HK-2 (cell line): Measurements from ENCODE around the gene COG7.
"Not testable (repeated sequence)": the region's sequence is repeated elsewhere in the genome, so short reads cannot be mapped to it uniquely, and the experiment has no call there.

Source experiments
- DNase-seq: peaks from one replicate; pipeline ENCODE4 v3.0.0-alpha.2; 2018; ENCODE audit not compliant: unreplicated experiment

COG7 gene

DNA sequence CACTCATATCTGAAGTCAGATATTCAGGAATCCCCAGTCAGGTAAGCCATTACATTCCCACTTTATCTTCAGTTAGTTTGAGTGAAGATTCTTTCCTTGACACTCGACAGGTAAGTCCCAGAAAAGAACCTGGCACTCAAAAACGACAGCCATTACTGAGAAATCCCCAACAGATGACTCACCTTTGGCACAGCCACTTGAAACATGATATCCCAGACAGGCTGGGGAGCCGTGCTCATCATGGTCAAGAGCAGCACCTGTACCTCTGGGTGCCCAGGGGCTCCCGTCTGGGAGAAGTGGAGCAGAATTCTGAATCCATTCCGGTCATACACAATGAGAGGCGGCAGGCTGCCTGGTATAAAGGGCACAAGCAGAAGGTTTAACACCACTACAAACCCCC is 16.8 kb upstream of the COG7 start:
- DNase-seq, result peak; percentile 44

GRCh38 chr16:23466162-23466885 is 13.3 kb upstream of the COG7 start:
- peak; percentile 26 for DNase-seq

DNA sequence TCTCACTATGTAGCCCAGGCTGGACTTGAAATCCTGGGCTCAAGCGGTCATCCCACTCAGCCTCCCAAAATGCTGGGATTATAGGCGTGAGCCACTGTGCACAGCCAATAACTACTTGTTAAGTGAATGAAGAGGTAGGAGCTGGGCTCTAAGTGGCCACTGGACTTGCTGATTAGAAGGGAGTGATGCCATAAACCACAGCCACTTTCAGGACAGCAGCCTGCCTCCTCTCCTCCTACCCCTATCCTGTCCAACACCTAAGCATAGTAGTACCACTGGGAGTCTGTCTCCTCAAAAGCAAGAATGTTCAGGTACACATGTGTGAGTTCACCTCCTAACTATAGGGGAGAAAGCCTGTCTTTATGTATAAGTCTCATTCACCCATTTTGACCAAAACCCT is 12.2 kb upstream of the COG7 start:
- DNase-seq, result no peak

DNA sequence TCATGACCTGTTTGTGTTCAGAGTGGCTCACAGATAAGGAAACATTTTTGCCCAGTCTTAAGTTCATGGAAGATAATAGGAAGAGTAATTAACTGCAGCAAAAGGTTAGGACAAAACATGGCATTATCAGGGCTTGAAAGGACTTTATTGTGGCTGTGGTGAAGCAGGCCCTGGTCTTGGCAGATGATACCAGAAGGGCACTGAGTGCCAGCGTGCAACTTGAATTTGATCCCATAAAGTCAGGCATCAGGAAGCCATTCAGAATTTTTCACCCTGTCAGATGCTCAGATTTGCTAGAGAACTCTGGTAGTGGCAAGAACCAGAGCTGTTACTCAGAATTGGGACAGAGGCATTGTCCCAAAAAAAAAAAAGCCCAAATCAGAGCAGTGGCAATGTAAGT is 11.2 kb upstream of the COG7 start:
- no peak for DNase-seq

- DNase-seq, result not testable (repeated sequence)
Observed at GRCh38 chr16:23462994-23463393, 10.0 kb upstream of the COG7 start.

DNA sequence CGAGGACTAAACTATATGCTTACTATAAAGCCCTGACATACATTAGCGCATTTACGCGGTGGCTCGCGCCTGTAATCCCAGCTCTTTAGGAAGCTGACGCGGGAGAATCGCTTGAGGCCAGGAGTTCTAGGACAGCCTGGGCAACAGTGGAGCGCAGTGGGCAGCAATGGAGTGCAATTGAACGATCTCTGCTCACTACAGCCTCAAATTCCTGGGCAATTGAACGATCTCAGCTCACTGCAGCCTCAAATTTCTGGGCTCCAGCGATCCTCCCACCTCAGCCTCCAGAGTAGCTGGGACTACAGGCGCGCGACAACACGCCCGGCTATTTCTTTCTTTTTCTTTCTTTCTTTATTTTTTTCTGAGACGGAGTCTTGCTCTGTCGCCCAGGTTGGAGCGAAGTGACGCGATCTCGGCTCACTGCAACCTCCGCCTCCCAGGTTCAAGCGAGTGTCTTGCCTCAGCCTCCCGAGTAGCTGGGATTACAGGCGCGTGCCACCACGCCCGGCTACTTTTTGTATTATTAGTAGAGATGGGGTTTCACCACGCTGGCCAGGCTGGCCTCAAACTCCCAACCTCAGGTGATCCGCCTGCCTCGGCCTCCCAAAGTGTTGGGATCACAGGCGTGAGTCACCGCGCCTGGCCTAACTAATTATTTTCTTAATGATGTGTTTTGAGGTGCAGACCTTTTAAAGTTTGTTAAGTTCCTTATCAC is 506 bp upstream of the COG7 start:
- no peak for DNase-seq

DNA sequence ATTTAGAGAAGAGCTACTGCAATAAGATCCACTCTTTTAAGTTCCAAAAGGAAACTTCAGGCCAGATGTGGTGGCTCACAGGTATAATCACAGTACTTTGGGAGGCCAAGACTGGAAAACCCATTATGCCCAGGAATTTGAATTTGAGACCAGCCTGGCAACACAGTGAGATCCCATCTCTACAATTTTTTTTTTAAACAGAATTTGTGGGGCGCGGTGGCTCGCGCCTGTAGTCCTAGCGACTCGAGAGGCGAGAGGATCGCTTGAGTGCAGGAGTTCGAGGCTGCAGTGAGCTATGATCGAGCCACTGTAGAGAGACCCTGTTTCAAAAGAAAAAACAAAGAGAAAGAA is 793 bp downstream of the COG7 start:
- no peak for DNase-seq

GRCh38 chr16:23448392-23448791 is 4.6 kb downstream of the COG7 start:
- DNase-seq, result no peak

DNA sequence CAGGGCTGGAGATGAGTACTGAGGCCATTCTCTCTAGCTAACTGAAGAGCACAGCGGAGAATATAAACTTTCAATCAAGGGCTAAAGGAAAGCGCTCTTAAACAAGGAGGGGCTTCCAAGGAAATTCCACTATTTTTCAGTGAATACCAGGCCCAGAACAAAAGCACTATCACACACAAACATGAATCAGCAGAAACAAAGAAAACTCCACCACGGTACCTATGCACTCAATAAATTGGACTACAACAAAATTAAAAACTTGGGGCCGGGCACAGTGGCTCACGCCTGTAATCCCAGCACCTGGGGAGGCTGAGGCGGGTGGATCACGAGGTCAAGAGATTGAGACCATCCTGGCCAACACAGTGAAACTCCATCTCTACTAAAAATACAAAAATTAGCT is 15.4 kb downstream of the COG7 start:
- not testable (repeated sequence) for DNase-seq

DNA sequence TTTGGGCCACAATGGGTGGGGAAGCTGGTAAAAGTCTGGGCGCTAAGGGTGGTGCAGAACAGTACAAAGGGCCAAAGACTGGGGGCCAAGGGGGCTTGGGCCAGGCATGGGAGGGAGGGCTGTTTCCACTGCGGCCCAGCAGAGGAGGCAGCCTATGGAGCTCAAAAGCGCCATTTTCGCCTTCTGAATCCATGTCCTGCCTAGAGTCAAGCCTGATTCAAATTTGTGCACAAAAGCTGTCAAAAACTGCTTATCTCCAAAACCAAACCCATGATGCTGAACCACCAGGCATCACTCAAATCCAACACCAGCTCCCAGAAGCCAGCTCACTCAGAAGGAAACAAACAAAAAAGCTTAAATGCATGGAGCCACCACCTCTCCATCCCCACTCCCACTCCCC is 16.0 kb downstream of the COG7 start:
- DNase-seq, result no peak

GRCh38 chr16:23435500-23435899 is 17.5 kb downstream of the COG7 start:
- peak; percentile 47 for DNase-seq

DNA sequence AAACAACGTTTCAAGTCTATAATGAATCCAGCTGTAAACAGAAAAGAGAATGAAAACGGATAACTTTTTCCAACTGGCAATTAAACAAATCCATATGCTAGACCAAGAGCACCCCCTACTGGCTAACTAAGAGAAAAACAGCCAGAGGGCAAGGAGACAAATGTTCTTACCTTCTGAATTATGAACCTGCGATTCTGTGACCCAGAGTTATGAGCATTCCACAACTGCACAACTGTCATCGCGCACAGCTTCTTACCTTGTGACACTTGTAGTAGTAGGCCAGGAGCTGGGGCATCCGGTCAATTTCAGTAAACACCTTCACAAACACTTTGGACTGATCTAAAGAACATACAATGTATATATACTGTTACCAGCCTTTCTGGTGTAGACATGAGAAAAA is 18.6 kb downstream of the COG7 start:
- DNase-seq, result peak; percentile 5

- no peak for DNase-seq
Observed at GRCh38 chr16:23433261-23433920, 19.6 kb downstream of the COG7 start.

GRCh38 chr16:23432176-23433128 is 20.5 kb downstream of the COG7 start:
- DNase-seq, result no peak

DNA sequence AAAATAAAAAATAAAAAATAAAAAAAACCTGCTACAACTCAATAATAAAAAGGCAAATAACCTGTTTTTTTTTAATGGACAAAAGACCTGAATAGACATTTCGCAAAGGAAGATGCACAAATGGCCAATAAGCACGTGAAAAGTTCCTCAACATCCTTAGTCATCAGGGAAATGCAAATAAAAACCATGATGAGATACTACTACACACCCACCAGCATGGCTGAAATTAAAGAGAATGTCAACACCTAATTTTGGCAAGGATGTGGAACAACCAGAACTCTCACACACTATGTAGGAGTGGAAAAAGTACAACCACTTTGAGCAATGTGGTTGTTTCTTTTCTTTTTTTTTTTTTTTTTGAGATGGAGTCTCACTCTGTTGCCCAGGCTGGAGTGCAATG is 24.6 kb downstream of the COG7 start:
- no peak for DNase-seq

DNA sequence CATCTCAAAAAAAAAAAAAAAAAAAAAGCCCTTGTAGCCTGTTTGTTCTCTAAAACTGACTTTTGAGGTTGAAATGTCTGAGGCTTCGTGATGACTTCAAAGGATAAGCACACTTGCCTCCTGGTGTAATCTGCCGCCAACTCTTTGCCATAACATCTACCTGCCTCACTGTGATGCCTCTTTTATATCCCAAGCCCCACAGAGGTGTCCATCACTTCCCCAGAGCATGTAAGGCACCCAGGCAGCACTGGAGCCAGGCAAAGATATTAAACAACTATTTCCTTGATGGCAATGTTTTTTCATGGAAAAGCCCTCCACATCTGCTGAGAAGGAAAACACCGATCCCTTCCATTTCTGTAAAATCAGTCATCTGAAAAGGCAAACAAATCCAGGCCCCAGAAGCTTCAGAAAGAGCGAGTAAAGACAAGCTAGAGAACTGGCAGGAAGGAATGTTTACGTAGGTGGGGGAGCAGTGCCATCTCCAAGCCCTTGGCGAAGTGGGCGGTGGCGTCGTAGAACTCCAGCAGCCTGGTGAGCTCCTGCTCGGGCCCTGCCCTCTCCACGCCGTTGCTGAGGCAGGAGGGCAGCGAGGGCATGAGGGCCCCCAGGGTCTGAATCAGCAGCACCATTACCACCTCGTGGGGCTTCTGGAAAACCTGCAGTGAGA is 28.6 kb downstream of the COG7 start:
- no peak for DNase-seq

DNA sequence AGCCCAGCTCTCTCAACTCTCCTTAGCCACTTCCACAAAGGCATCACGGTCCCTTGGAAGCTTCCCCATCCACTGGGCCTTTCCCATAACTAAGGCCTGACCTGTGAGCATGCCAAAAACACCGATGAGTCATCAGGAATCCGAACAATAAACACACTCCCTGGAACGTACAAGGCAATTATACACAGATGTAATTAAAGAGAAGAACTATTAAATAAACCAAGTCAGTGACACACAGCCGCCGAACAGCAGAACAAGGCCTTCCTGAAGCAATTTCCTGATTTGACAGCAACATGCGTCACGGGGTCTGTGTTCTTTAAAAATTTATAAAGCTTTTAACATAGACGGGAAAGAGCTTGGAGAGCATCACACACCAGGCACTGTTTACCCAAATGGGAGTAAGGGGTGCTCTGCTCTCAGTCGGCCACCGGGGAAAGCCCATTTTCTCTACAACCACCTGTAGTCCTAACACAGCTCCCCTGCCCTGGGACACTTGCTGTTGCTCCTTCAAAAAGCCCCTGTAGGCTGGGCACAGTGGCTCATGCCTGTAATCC is 29.4 kb downstream of the COG7 start:
- DNase-seq, result no peak

- no peak for DNase-seq
Observed at GRCh38 chr16:23420011-23420410, 33.0 kb downstream of the COG7 start.

GRCh38 chr16:23416816-23417215 is 36.2 kb downstream of the COG7 start:
- DNase-seq, result no peak

GRCh38 chr16:23414731-23415130 is 38.3 kb downstream of the COG7 start:
- no peak for DNase-seq

- DNase-seq, result no peak
Observed at GRCh38 chr16:23410176-23410575, 42.8 kb downstream of the COG7 start.
